Testis (tissue), 3 donors: ENCODE results near the gene PRSS38. TPM values are rescaled to one million over a fixed set of nuclear protein-coding genes. Genes with fewer than 3 reads are reported as not detected.

Source experiments
- DNase-seq: peaks from one replicate; pipeline ENCODE4 v3.0.0-alpha.2; 2019
- H3K27ac ChIP-seq, 2 donors: fragments of 200-600 bp; sonication (generic); one replicate each; pipeline ENCODE4 v1.5.1; 2019
- H3K27me3 ChIP-seq: fragments of 200-600 bp; sonication (generic); one replicate; pipeline ENCODE4 v1.5.1; 2019
- H3K36me3 ChIP-seq: fragments of 200-600 bp; sonication (generic); one replicate; pipeline ENCODE4 v1.5.1; 2017; ENCODE audit warnings: low read depth; ENCODE audit errors: missing control alignments
- H3K4me1 ChIP-seq: fragments of 200-600 bp; sonication (generic); one replicate; pipeline ENCODE4 v1.5.1; 2019
- H3K4me3 ChIP-seq, 2 donors: fragments of 200-600 bp; sonication (generic); one replicate each; pipeline ENCODE4 v1.5.1; 2017 to 2019
- H3K9me3 ChIP-seq: fragments of 200-600 bp; sonication (generic); one replicate; pipeline ENCODE4 v1.5.1; 2017
- CTCF ChIP-seq, 3 experiments: fragments of 450-650 bp in 2 of 3; fragments of 200-600 bp in 1 of 3; sonication (generic) in 1 of 3; IDR thresholded peaks; one replicate each; pipeline ENCODE4 v1.5.1; 2016 to 2019; ENCODE audit warnings: antibody characterized with exemption in 3 of 3, mild to moderate bottlenecking in 2 of 3, moderate library complexity in 1 of 3
- POLR2A ChIP-seq: fragments of 450-650 bp; IDR thresholded peaks from one replicate; pipeline ENCODE4 v1.6.1; 2017; ENCODE audit warnings: antibody characterized with exemption, mild to moderate bottlenecking, moderate library complexity
- WGBS, 2 donors: methylation state at CpG; one replicate each; pipeline ENCODE4 v1.1.5; 2018; 5-methylcytosine and 5-hydroxymethylcytosine counted together
- intact Hi-C: fragments of 100-400 bp; cut with DNase I; formaldehyde crosslinking; loops from one replicate; pipeline ENCODE4 v1.15.1; 2023; ENCODE audit warnings: low total_unique reads
- polyA plus RNA-seq: library from polyadenylated mRNA; stranded (reverse); fragments of 350-450 nt; fragmentation: Illumina TruSeq; extraction: RNeasy Lipid Tissue Mini Kit (QIAGEN cat#74804); gene quantifications from one replicate; pipeline ENCODE4 v1.2.3, GENCODE V29; 2014; ENCODE audit warnings: low read depth, low replicate concordance; ENCODE audit not compliant: insufficient read depth
- total RNA-seq, 2 donors: library from RNA; depleted of rRNA; stranded (reverse); fragments of >200 nt; gene quantifications; one replicate each; pipeline ENCODE4 v1.2.3, GENCODE V29; 2016

The PRSS38 gene
- total and polyA plus RNA-seq, 3 donors from 2014 or later: 3.4 to 9.3 (median 5.4) TPM

- no peak for DNase-seq
- TF ChIP-seq CTCF (IDR thresholded peaks at IDR 0.05): no peak
- TF ChIP-seq POLR2A: no peak
- H3K27ac ChIP-seq: no peak overlapping the region
- H3K27me3 ChIP-seq: no peaks in the 10 kb centered on the region
- no peaks in the 10 kb centered on the region for H3K9me3 ChIP-seq
- no peak overlapping the region for H3K4me3 ChIP-seq
- WGBS, 2 donors: 83 to 87% methylated on average over 3 of the region's 3 CpGs
- H3K36me3 ChIP-seq: no peaks in the 10 kb centered on the region
- peaks cover 15% of the 10 kb centered on the region for H3K4me1 ChIP-seq
- intact Hi-C loops: no loop called here
These were observed 18.3 kb upstream of the PRSS38 start for GRCh38 chr1:227797144-227797543.

- H3K9me3 ChIP-seq: no peaks in the 10 kb centered on the region
- no peak for DNase-seq
- H3K27me3 ChIP-seq: no peaks in the 10 kb centered on the region
- 79 to 87% methylated on average over 3 of the region's 3 CpGs for WGBS, 2 donors
- intact Hi-C loops: no loop called here
- H3K4me1 ChIP-seq: peaks cover 15% of the 10 kb centered on the region
- H3K36me3 ChIP-seq: no peaks in the 10 kb centered on the region
- TF ChIP-seq POLR2A (no peak), CTCF (IDR thresholded peaks at IDR 0.05) (no peak)
- no peak overlapping the region for H3K4me3 ChIP-seq
- no peak overlapping the region for H3K27ac ChIP-seq
These were observed 17.9 kb upstream of the PRSS38 start for GRCh38 chr1:227797625-227798024.

- H3K4me3 ChIP-seq: no peak overlapping the region
- no peak for TF ChIP-seq CTCF (IDR thresholded peaks at IDR 0.05)
- no peak for TF ChIP-seq POLR2A
- no peaks in the 10 kb centered on the region for H3K9me3 ChIP-seq
- peaks cover 15% of the 10 kb centered on the region for H3K4me1 ChIP-seq
- H3K27me3 ChIP-seq: no peaks in the 10 kb centered on the region
- intact Hi-C loops: no loop called here
- DNase-seq: no peak
- H3K27ac ChIP-seq: no peak overlapping the region
- H3K36me3 ChIP-seq: no peaks in the 10 kb centered on the region
- 84 to 92% methylated on average over 11 to 16 of the region's 16 CpGs for WGBS, 2 donors
These were observed 17.2 kb upstream of the PRSS38 start for GRCh38 chr1:227798078-227798802.

DNA sequence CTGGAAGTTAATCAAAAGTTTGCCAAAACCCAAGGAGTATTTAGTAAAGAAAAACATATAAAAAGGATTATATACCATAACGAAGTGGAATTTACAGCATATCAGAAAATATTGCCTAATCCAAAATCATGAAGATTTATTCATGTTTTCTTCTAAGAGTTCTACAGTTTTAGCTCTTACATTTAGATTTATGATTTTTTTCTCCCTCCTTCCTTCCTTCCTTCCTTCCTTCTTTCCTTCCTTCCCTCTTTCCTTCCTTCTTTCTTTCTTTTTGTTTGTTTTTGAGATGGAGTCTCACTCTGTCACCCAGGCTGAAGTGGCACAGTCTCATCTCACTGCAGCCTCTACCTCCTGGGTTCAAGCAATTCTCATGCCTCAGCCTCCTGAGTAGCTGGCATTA lies 15.7 kb upstream of the PRSS38 start:
- Histone ChIP-seq H3K4me3 (no peak overlapping the region), H3K9me3 (no peaks in the 10 kb centered on the region), H3K36me3 (no peaks in the 10 kb centered on the region), H3K27ac (no peak overlapping the region), H3K27me3 (no peaks in the 10 kb centered on the region), H3K4me1 (peaks cover 3% of the 10 kb centered on the region)
- WGBS, 2 donors: 88 to 90% methylated on average over 1 of the region's 1 CpG
- intact Hi-C loops: no loop called here
- no peak for DNase-seq
- TF ChIP-seq CTCF (IDR thresholded peaks at IDR 0.05): no peak
- no peak for TF ChIP-seq POLR2A

- Histone ChIP-seq H3K9me3 (no peaks in the 10 kb centered on the region), H3K4me3 (no peak overlapping the region), H3K27me3 (no peaks in the 10 kb centered on the region), H3K36me3 (no peaks in the 10 kb centered on the region), H3K27ac (no peak overlapping the region), H3K4me1 (no peaks in the 10 kb centered on the region)
- no peak for DNase-seq
- intact Hi-C loops: no loop called here
- TF ChIP-seq CTCF (IDR thresholded peaks at IDR 0.05) (no peak), POLR2A (no peak)
These were observed 11.5 kb upstream of the PRSS38 start for GRCh38 chr1:227803933-227804332.
